AG09309 (cell line): ENCODE data around the gene ACLY.

Experiments
- DNase-seq: peaks from one replicate; pipeline ENCODE4 v3.0.0-alpha.2; 2010; ENCODE audit warnings: low read depth
- H3K4me3 ChIP-seq: 2 replicates; pipeline ENCODE4 v1.5.1; 2011; ENCODE audit warnings: mild to moderate bottlenecking, low read depth, low read length, moderate library complexity; ENCODE audit not compliant: control insufficient read depth
- CTCF ChIP-seq: IDR thresholded peaks from 2 replicates; pipeline ENCODE4 v1.5.1; 2011; ENCODE audit warnings: mild to moderate bottlenecking, low read depth, low read length, inconsistent platforms; ENCODE audit not compliant: insufficient read depth, control insufficient read depth; ENCODE audit errors: missing control alignments

ACLY gene

GRCh38 chr17:41912925-41913324 lies 5.8 kb downstream of the ACLY start:
- no peak overlapping the region for H3K4me3 ChIP-seq
- DNase-seq: no peak
- TF ChIP-seq CTCF: peak; percentile 16

- peak; percentile 88 for DNase-seq
- no peak for TF ChIP-seq CTCF
- no peak overlapping the region for H3K4me3 ChIP-seq
Observed at GRCh38 chr17:41910701-41911391, 7.9 kb downstream of the ACLY start.

GRCh38 chr17:41909088-41909487 lies 9.7 kb downstream of the ACLY start:
- no peak for TF ChIP-seq CTCF
- no peak overlapping the region for H3K4me3 ChIP-seq
- no peak for DNase-seq

GRCh38 chr17:41907633-41908539 lies 10.9 kb downstream of the ACLY start:
- no peak for DNase-seq
- TF ChIP-seq CTCF: no peak
- H3K4me3 ChIP-seq: no peak overlapping the region

- DNase-seq: peak; percentile 33
- H3K4me3 ChIP-seq: no peak overlapping the region
- no peak for TF ChIP-seq CTCF
Observed at GRCh38 chr17:41907185-41907556, 11.6 kb downstream of the ACLY start.

GRCh38 chr17:41906465-41907184 lies 12.1 kb downstream of the ACLY start:
- H3K4me3 ChIP-seq: no peak overlapping the region
- TF ChIP-seq CTCF: no peak
- DNase-seq: no peak
